GM23338 (cell line): Measurements from ENCODE around the gene RABL3. TPM values are rescaled to one million over a fixed set of nuclear protein-coding genes. Genes with fewer than 3 reads are reported as not detected.
A peak's percentile ranks its signal among the peaks of the same experiment; 100 is the strongest.

Experiments used
- ATAC-seq: fragments of 200-7000 bp; cut with Tn5 transposase; 3 replicates; pipeline ENCODE4 v1.9.1; 2020
- DNase-seq: peaks from one replicate; pipeline ENCODE4 v3.0.0-alpha.2; 2015; ENCODE audit warnings: low spot score
- H2AFZ ChIP-seq: fragments of 200-600 bp; sonication (generic); 2 replicates; pipeline ENCODE4 v1.8.0; 2016; ENCODE audit warnings: antibody characterized with exemption, mild to moderate bottlenecking, moderate library complexity
- H3F3A ChIP-seq: fragments of 200-600 bp; sonication (generic); replicated peaks from 2 replicates; pipeline ENCODE4 v1.8.0; 2017; ENCODE audit warnings: antibody characterized with exemption, mixed run types, low read depth
- H3K27ac ChIP-seq: fragments of 200-600 bp; sonication (generic); 2 replicates; pipeline ENCODE4 v1.6.1; 2016; ENCODE audit warnings: low read depth
- H3K27me3 ChIP-seq: fragments of 200-600 bp; sonication (generic); 2 replicates; pipeline ENCODE4 v1.8.0; 2016; ENCODE audit warnings: mild to moderate bottlenecking, mixed run types, moderate library complexity; ENCODE audit not compliant: insufficient read depth
- H3K36me3 ChIP-seq: fragments of 200-600 bp; sonication (generic); 2 replicates; pipeline ENCODE4 v1.8.0; 2016; ENCODE audit warnings: mild to moderate bottlenecking; ENCODE audit not compliant: insufficient read depth
- H3K4me1 ChIP-seq: fragments of 200-600 bp; sonication (generic); 2 replicates; pipeline ENCODE4 v1.8.0; 2016; ENCODE audit warnings: mild to moderate bottlenecking, moderate library complexity; ENCODE audit not compliant: insufficient read depth
- H3K4me2 ChIP-seq: fragments of 200-600 bp; sonication (generic); 2 replicates; pipeline ENCODE4 v1.7.1; 2017; ENCODE audit warnings: mixed run types
- H3K4me3 ChIP-seq: fragments of 200-600 bp; sonication (generic); 2 replicates; pipeline ENCODE4 v1.6.1; 2016; ENCODE audit warnings: mixed run types
- H3K79me2 ChIP-seq: fragments of 200-600 bp; sonication (generic); replicated peaks from 2 replicates; pipeline ENCODE4 v1.8.0; 2017; ENCODE audit warnings: mild to moderate bottlenecking; ENCODE audit not compliant: insufficient read depth
- H3K9me2 ChIP-seq: fragments of 200-600 bp; sonication (generic); 2 replicates; pipeline ENCODE4 v1.8.0; 2017; ENCODE audit not compliant: insufficient read depth
- H4K20me1 ChIP-seq: fragments of 200-600 bp; sonication (generic); replicated peaks from 2 replicates; pipeline ENCODE4 v1.8.0; 2017; ENCODE audit warnings: mild to moderate bottlenecking; ENCODE audit not compliant: insufficient read depth
- H3K27ac Mint-ChIP-seq: 2 replicates; pipeline ENCODE4 v1.8.0; 2020; ENCODE audit warnings: inconsistent platforms, mild to moderate bottlenecking, moderate library complexity, mixed read lengths
- H3K27me3 Mint-ChIP-seq: 3 replicates; pipeline ENCODE4 v1.8.0; 2022; ENCODE audit warnings: low read depth, mild to moderate bottlenecking, moderate library complexity, mixed read lengths, inconsistent platforms; ENCODE audit not compliant: insufficient read depth, poor library complexity
- H3K36me3 Mint-ChIP-seq: 3 replicates; pipeline ENCODE4 v1.8.0; 2021; ENCODE audit warnings: low read depth, mild to moderate bottlenecking, inconsistent platforms, moderate library complexity, mixed read lengths
- H3K4me1 Mint-ChIP-seq: 3 replicates; pipeline ENCODE4 v1.8.0; 2020; ENCODE audit warnings: mild to moderate bottlenecking, inconsistent platforms, mixed read lengths
- H3K4me3 Mint-ChIP-seq: 3 replicates; pipeline ENCODE4 v1.8.0; 2021; ENCODE audit warnings: moderate library complexity, mild to moderate bottlenecking, inconsistent platforms, mixed read lengths
- H3K9me3 Mint-ChIP-seq: 3 replicates; pipeline ENCODE4 v1.8.0; 2020; ENCODE audit warnings: moderate library complexity, mild to moderate bottlenecking, inconsistent platforms, mixed read lengths
- CREB1 ChIP-seq: fragments of 250-450 bp; sonication (Bioruptor Pico); IDR thresholded peaks from 2 replicates; pipeline ENCODE4 v1.5.0; 2020; ENCODE audit warnings: low read depth, mild to moderate bottlenecking, moderate library complexity
- EZH2 ChIP-seq: fragments of 200-600 bp; sonication (generic); IDR thresholded peaks from one replicate; pipeline ENCODE4 v1.8.0; 2017; ENCODE audit warnings: antibody characterized with exemption, mild to moderate bottlenecking, low read depth; ENCODE audit not compliant: unreplicated experiment
- EZH2phosphoT487 ChIP-seq: fragments of 200-600 bp; sonication (generic); IDR thresholded peaks from one replicate; pipeline ENCODE4 v1.8.1; 2018; ENCODE audit warnings: antibody characterized with exemption; ENCODE audit not compliant: unreplicated experiment
- JUNB ChIP-seq: IDR thresholded peaks from one replicate; pipeline ENCODE4 v1.6.1; 2016; ENCODE audit warnings: antibody characterized with exemption; ENCODE audit not compliant: unreplicated experiment
- NANOG ChIP-seq: IDR thresholded peaks from 2 replicates; pipeline ENCODE4 v1.6.1; 2016; ENCODE audit warnings: antibody characterized with exemption, borderline replicate concordance
- POLR2AphosphoS5 ChIP-seq: IDR thresholded peaks from 2 replicates; pipeline ENCODE4 v1.6.1; 2016; ENCODE audit warnings: antibody characterized with exemption, low read depth
- STAT1 ChIP-seq: IDR thresholded peaks from one replicate; pipeline ENCODE4 v1.6.1; 2016; ENCODE audit warnings: antibody characterized with exemption; ENCODE audit not compliant: unreplicated experiment
- ZNF114 ChIP-seq: fragments of 250-450 bp; sonication (Bioruptor Pico); IDR thresholded peaks from 2 replicates; pipeline ENCODE4 v1.5.0; 2020; ENCODE audit warnings: mild to moderate bottlenecking, moderate library complexity
- ZNF331 ChIP-seq: fragments of 250-450 bp; sonication (Bioruptor Pico); IDR thresholded peaks from 2 replicates; pipeline ENCODE4 v1.5.0; 2020; ENCODE audit warnings: low read depth, mild to moderate bottlenecking, moderate library complexity
- polyA plus RNA-seq: library from polyadenylated mRNA; unstranded; fragments of >200 nt; fragmentation: Nextera tagmentation; extraction: Ambion mirVana; gene quantifications from 2 replicates; pipeline ENCODE4 v1.2.1, GENCODE V29; 2016
- total RNA-seq: library from RNA; depleted of rRNA; stranded (reverse); fragments of >200 nt; shearing (Covaris generic); gene quantifications from 2 replicates; pipeline ENCODE4 v1.2.3, GENCODE V29; 2014
- TF ChIP-seq, protein P1 (sequence below): IDR thresholded peaks from one replicate; pipeline ENCODE4 v1.6.1; 2018; ENCODE audit warnings: antibody characterized with exemption; ENCODE audit not compliant: unreplicated experiment
- TF ChIP-seq, protein P2 (sequence below): fragments of 250-450 bp; sonication (Bioruptor Pico); IDR thresholded peaks from 2 replicates; pipeline ENCODE4 v1.5.0; 2020; ENCODE audit warnings: mild to moderate bottlenecking, moderate library complexity
- TF ChIP-seq, protein P3 (sequence below): IDR thresholded peaks from 2 replicates; pipeline ENCODE4 v1.6.1; 2016; ENCODE audit warnings: antibody characterized with exemption
- TF ChIP-seq, protein P4 (sequence below), 2 experiments: fragments of 200-600 bp in 1 of 2; sonication (generic) in 1 of 2; conservative IDR thresholded peaks; 2 replicates each; pipeline versions ENCODE4 v1.5.1 to v1.6.1; 2016 to 2017; ENCODE audit warnings: antibody characterized with exemption in 2 of 2, low read depth in 2 of 2, mild to moderate bottlenecking in 2 of 2, moderate library complexity in 1 of 2

The RABL3 gene
- total and polyA plus RNA-seq, 2 experiments from 2014 or later, result 7.8 to 9.8 TPM

DNA sequence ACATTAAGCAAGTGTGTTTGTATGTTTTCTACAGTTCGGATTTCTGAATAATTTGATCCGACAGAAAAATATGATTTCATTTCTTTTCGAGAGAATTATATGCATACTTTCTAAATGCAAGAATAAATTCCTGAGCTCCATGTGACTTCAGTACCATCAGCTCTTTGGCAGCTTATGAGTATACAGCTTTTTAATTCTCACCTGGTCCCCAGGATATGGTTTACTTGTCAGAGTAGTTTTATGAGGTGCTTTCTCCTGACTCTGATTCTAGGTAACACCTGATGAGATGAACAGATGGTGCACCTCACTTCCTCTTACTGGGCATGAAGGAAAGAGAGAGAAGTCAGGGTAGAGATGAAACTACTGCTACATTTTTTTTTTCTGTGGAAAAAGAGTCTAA is 63.3 kb downstream of the RABL3 start:
- DNase-seq (no peak), ATAC-seq (no peak)
- Mint-ChIP-seq H3K4me1 (peaks cover 71% of the 10 kb centered on the region), H3K4me3 (no peak overlapping the region), H3K27ac (peak overlapping the region; percentile 99), H3K27me3 (peaks cover 6% of the 10 kb centered on the region), H3K9me3 (peaks cover 9% of the 10 kb centered on the region), H3K36me3 (peaks cover 16% of the 10 kb centered on the region)
- TF ChIP-seq EZH2 (no peak), POLR2AphosphoS5 (no peak), EZH2phosphoT487 (no peak), CREB1 (no peak), ZNF114 (CRISPR knock-in tag) (no peak), NANOG (no peak), ZNF331 (no peak), JUNB (no peak), STAT1 (no peak)
- TF ChIP-seq, protein P1, sequence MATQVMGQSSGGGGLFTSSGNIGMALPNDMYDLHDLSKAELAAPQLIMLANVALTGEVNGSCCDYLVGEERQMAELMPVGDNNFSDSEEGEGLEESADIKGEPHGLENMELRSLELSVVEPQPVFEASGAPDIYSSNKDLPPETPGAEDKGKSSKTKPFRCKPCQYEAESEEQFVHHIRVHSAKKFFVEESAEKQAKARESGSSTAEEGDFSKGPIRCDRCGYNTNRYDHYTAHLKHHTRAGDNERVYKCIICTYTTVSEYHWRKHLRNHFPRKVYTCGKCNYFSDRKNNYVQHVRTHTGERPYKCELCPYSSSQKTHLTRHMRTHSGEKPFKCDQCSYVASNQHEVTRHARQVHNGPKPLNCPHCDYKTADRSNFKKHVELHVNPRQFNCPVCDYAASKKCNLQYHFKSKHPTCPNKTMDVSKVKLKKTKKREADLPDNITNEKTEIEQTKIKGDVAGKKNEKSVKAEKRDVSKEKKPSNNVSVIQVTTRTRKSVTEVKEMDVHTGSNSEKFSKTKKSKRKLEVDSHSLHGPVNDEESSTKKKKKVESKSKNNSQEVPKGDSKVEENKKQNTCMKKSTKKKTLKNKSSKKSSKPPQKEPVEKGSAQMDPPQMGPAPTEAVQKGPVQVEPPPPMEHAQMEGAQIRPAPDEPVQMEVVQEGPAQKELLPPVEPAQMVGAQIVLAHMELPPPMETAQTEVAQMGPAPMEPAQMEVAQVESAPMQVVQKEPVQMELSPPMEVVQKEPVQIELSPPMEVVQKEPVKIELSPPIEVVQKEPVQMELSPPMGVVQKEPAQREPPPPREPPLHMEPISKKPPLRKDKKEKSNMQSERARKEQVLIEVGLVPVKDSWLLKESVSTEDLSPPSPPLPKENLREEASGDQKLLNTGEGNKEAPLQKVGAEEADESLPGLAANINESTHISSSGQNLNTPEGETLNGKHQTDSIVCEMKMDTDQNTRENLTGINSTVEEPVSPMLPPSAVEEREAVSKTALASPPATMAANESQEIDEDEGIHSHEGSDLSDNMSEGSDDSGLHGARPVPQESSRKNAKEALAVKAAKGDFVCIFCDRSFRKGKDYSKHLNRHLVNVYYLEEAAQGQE, result no peak
- TF ChIP-seq, protein P2, sequence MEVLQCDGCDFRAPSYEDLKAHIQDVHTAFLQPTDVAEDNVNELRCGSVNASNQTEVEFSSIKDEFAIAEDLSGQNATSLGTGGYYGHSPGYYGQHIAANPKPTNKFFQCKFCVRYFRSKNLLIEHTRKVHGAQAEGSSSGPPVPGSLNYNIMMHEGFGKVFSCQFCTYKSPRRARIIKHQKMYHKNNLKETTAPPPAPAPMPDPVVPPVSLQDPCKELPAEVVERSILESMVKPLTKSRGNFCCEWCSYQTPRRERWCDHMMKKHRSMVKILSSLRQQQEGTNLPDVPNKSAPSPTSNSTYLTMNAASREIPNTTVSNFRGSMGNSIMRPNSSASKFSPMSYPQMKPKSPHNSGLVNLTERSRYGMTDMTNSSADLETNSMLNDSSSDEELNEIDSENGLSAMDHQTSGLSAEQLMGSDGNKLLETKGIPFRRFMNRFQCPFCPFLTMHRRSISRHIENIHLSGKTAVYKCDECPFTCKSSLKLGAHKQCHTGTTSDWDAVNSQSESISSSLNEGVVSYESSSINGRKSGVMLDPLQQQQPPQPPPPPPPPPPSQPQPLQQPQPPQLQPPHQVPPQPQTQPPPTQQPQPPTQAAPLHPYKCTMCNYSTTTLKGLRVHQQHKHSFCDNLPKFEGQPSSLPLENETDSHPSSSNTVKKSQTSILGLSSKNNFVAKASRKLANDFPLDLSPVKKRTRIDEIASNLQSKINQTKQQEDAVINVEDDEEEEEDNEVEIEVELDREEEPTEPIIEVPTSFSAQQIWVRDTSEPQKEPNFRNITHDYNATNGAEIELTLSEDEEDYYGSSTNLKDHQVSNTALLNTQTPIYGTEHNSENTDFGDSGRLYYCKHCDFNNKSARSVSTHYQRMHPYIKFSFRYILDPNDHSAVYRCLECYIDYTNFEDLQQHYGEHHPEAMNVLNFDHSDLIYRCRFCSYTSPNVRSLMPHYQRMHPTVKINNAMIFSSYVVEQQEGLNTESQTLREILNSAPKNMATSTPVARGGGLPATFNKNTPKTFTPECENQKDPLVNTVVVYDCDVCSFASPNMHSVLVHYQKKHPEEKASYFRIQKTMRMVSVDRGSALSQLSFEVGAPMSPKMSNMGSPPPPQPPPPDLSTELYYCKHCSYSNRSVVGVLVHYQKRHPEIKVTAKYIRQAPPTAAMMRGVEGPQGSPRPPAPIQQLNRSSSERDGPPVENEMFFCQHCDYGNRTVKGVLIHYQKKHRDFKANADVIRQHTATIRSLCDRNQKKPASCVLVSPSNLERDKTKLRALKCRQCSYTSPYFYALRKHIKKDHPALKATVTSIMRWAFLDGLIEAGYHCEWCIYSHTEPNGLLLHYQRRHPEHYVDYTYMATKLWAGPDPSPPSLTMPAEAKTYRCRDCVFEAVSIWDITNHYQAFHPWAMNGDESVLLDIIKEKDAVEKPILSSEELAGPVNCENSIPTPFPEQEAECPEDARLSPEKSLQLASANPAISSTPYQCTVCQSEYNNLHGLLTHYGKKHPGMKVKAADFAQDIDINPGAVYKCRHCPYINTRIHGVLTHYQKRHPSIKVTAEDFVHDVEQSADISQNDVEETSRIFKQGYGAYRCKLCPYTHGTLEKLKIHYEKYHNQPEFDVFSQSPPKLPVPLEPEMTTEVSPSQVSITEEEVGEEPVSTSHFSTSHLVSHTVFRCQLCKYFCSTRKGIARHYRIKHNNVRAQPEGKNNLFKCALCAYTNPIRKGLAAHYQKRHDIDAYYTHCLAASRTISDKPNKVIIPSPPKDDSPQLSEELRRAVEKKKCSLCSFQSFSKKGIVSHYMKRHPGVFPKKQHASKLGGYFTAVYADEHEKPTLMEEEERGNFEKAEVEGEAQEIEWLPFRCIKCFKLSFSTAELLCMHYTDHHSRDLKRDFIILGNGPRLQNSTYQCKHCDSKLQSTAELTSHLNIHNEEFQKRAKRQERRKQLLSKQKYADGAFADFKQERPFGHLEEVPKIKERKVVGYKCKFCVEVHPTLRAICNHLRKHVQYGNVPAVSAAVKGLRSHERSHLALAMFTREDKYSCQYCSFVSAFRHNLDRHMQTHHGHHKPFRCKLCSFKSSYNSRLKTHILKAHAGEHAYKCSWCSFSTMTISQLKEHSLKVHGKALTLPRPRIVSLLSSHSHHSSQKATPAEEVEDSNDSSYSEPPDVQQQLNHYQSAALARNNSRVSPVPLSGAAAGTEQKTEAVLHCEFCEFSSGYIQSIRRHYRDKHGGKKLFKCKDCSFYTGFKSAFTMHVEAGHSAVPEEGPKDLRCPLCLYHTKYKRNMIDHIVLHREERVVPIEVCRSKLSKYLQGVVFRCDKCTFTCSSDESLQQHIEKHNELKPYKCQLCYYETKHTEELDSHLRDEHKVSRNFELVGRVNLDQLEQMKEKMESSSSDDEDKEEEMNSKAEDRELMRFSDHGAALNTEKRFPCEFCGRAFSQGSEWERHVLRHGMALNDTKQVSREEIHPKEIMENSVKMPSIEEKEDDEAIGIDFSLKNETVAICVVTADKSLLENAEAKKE (CRISPR knock-in tag), result no peak
- TF ChIP-seq, protein P3, sequence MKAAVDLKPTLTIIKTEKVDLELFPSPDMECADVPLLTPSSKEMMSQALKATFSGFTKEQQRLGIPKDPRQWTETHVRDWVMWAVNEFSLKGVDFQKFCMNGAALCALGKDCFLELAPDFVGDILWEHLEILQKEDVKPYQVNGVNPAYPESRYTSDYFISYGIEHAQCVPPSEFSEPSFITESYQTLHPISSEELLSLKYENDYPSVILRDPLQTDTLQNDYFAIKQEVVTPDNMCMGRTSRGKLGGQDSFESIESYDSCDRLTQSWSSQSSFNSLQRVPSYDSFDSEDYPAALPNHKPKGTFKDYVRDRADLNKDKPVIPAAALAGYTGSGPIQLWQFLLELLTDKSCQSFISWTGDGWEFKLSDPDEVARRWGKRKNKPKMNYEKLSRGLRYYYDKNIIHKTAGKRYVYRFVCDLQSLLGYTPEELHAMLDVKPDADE, result no peak
- TF ChIP-seq, protein P4, sequence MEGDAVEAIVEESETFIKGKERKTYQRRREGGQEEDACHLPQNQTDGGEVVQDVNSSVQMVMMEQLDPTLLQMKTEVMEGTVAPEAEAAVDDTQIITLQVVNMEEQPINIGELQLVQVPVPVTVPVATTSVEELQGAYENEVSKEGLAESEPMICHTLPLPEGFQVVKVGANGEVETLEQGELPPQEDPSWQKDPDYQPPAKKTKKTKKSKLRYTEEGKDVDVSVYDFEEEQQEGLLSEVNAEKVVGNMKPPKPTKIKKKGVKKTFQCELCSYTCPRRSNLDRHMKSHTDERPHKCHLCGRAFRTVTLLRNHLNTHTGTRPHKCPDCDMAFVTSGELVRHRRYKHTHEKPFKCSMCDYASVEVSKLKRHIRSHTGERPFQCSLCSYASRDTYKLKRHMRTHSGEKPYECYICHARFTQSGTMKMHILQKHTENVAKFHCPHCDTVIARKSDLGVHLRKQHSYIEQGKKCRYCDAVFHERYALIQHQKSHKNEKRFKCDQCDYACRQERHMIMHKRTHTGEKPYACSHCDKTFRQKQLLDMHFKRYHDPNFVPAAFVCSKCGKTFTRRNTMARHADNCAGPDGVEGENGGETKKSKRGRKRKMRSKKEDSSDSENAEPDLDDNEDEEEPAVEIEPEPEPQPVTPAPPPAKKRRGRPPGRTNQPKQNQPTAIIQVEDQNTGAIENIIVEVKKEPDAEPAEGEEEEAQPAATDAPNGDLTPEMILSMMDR (conservative IDR thresholded peaks at IDR 0.05; ENCODE audit: low read depth in 2 of 2), result no peak
- Histone ChIP-seq H3K4me3 (no peak overlapping the region), H3K9me2 (0 out of 2 replicates have a peak, but pooled peaks cover 6% of the 10 kb centered on the region), H3K79me2 (no peaks in the 10 kb centered on the region), H3K36me3 (no peaks in the 10 kb centered on the region), H4K20me1 (no peaks in the 10 kb centered on the region), H3K4me2 (peak overlapping the region; percentile 48), H2AFZ (no peak overlapping the region), H3F3A (0 out of 2 replicates have a peak, but pooled peaks cover 4% of the 10 kb centered on the region), H3K4me1 (peaks cover 39% of the 10 kb centered on the region), H3K27ac (peak overlapping the region; percentile 98), H3K27me3 (no peaks in the 10 kb centered on the region)
